NOMO-1 treated with dmso at 0.1 percent for 144 hours (cell line): Measurements from ENCODE around the gene UBXN2A.
"Not testable (repeated sequence)": the region's sequence is repeated elsewhere in the genome, so short reads cannot be mapped to it uniquely, and the experiment has no call there.

ENCODE experiments used
- DNase-seq: peaks from one replicate; lab custom pipeline; 2025; ENCODE audit not compliant: unreplicated experiment; lab: John Stamatoyannopoulos, UW

UBXN2A gene

DNA sequence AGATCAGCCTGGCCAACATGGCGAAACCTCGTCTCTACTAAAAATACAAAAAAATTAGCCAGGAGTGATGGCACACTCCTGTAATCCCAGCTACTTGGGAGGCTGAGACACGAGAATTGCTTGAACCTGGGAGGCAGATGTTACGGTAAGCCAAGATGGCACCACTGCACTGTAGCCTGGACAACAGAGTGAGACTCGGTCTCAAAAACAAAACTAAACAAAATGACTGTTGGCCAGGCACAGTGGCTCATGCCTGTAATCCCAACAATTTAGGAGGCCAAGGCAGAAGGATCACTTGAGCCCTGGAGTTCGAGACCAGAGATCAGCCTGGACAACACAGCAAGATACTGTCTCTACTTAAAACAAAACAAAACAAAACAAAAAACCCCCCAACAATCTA, 102.9 kb downstream of the UBXN2A start:
- DNase-seq, result not testable (repeated sequence)

- no peak for DNase-seq
Measured at GRCh38 chr2:24045511-24046508, 105.5 kb downstream of the UBXN2A start.

DNA sequence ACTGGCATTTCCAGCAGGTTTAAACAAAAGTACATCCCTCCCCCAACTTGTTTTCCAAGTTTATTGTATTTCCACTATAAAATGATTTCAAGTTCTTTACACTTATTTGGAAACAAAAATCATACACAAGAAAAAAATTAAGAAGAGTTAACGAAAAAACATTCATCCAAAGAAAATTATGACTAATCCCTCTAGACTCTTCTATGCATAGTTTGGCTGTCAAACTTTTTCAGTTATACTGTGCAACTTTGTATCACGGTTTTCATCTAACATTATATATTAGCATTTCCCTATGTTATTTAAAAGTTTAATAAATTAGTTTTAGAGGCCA, 106.3 kb downstream of the UBXN2A start:
- DNase-seq, result no peak

DNA sequence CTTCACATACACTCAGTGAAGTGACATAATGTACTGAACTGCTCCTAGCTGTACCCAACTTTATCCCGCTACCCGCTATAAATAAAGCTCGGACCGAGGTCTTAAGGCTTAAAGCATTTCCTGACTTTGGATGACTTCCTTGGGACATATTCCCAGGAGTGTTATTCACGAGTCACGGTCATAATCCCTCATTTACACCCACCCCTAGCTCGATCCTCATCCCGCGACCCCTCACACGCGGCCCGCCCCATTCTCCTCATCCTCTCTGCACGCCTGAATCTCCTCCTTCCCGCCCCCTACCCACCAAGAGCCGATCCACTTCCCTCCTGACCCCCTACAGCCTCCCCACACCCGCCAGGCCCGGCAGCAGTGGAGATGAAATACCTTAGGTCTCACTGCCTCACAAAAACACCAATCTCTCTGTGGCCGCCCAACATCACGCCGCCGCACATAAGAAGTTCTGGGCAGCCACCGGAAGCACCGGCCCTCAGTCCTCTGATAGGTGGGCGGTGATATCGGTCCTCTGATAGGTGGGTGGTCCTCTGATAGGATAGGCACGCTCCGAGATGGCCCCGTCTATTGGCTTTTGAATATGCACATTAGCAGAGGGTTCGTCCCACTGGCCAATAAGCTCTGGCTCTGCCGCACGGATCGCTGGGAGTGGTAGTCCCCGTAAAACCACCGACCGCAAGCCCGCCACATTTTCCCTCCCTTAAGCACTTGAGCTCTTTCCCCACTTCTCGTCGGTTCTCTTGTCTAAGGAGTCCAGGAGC, 106.9 kb downstream of the UBXN2A start, which contains the start of gene WDCP:
WDCP (minus strand) TSS at position 462 of the 773 bp plus-strand sequence. CDS start 7,897 bp downstream, outside the sequence.
- peak; percentile 98 for DNase-seq

GRCh38 chr2:24047703-24048033, 107.4 kb downstream of the UBXN2A start:
- no peak for DNase-seq

- DNase-seq, result no peak
Measured at GRCh38 chr2:24048769-24049484, 108.7 kb downstream of the UBXN2A start.

DNA sequence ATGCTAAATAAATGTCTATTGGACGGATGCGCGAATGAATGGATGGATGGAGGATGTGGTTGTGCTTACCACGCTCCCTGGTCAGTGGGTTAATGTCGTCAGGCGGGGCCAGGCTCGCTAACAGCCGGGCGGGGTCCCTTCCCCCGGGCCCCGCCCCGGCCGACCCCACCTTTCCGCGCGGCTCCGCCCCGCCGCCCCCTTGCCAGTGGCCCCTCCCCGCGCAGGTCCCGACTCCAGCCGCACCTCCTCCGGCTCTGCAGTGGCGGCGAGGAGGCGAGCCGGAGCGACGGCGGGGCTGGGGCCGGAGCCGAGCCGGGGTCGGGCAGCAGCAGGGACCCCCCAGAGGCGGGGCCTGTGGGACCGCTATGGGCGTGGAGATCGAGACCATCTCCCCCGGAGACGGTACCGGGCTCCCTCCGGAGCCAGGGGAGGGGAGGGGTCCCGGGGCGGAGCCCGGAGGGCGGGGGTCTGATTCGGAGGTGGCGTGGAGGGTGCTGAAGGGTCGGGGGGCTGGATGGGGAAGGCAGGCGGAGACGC, 109.3 kb downstream of the UBXN2A start, which contains the start of gene FKBP1B:
FKBP1B (plus strand) TSS at position 257 of the 537 bp plus-strand sequence; CDS start at position 366, 109 bp downstream.
- no peak for DNase-seq

DNA sequence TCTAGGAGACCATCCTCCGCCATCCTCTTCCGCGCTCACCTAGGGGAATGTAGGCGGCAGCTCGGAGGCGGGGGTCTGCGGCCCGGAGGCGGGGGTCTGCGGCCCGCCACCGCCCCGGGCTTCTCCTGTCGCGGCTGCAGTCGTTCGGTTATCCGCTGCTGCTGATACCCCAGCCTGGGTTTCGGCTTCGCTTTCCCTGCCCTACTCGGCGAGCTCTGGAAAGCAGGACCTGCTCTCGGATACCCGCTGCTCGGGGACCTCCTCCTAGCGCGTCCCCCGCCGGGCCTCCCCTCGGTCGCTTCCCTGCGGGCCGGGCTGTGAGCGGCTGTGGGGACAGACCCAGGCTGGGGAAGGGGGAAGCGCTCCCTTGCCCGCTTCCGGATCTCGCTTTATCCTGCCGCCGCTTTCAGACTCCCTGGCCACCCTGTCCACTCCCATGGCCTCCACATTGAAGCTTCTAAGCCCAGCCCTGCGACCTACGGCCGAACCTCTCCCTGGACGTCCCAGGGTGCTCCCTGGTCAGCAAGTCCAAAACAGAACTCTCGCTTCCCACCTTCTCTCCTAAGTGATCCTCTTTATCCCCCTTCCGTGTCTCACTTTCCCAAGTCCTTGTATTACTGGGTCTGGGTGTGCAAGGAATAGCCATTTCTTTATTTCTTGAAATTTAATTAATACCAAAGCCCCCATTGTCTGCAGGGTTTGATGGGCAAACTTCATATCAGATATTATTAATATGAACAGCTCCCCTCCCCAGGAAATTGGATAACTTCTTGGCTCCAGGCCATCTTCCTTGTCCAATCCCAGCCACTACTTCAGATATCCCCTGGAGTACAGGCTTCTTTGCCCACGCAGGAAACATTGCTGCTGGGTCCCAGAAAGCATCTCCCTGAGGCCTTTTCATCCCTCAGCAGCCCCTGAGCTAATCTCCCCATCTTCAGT, 110.0 kb downstream of the UBXN2A start:
- DNase-seq, result no peak

DNA sequence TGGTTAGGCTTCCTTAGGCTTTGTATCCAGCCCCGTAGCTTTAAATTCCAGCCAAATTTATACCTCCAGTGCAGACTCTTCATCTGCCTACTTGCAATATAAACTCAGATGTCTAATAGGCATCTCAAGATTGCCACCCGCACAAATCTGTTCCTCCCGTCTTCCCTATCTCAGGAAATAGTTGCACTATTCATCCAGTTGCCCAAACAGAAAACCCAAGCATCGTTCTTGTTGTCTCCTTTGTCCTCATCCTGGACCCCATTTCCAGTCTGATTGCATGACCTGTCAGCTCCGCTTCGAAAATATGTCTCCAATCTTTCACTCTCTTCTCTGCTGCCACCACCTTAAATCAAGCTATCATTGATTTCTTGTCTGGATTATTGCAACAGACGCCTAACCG, 111.6 kb downstream of the UBXN2A start:
- DNase-seq, result no peak

DNA sequence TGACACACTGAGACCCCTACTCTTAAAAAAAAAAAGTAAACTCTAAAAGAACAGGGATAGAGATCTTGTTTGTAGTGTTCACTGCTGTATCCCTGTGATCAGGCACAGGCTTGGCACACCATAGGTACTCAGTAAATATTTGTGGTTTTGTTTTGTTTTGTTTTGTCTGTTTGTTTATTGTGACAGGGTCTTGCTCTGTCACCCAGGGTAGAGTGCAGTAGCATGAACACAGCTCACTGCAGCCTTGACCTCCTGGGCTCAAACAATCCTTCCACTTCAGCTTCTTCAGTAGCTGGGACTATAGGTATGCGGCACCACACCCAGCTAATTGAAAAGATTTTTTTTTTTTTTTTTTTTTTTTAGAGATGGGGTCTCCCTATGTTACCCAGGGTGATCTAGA, 112.7 kb downstream of the UBXN2A start:
- no peak for DNase-seq
